Epithelial cell of umbilical artery (primary cell): Measurements from ENCODE around the gene CDC45. TPM values are rescaled to one million over a fixed set of nuclear protein-coding genes. Genes with fewer than 3 reads are reported as not detected.

Experiments
- total RNA-seq: library from RNA; depleted of rRNA; stranded (reverse); fragments of >200 nt; gene quantifications from 2 replicates; pipeline ENCODE4 v1.2.3, GENCODE V29; 2014

Gene CDC45
- 35.1 and 55.8 TPM in 2 replicates for total RNA-seq

DNA sequence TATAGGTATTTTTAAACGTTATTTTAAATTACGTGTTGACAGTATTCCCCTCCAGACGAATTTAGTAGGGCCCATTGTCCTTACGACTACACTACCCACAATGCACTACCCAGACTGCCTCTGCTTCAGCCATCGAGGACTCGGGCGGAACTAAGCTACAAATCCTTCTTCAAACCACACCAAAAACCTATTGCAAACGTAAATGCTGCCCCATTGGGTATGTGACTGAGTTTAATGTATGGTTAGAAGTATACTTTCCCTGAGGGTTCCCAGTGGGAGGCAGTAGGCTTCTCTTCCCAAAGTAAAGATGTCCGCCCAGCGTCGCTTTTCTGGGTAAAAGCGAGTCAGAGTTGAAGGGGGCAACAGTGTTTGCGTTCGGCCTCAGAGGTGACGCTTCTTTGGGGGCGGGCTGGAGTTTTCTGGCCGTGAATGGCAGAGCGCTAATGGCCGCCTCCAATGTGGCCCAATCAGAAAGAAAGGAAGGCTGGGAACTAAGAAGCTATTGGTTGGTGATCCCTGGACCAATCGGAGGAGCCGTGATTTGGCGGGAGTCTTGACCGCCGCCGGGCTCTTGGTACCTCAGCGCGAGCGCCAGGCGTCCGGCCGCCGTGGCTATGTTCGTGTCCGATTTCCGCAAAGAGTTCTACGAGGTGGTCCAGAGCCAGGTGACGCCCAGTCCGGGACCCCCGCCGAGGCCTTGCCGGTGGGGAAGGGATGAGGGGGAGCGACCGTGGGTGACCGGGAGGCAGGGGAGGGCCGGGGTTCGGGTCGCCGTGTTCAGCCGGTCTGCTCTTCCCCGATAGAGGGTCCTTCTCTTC, at the start of gene CDC45:
Gene CDC45, plus strand, starts transcription at position 566 of the 818 bp plus-strand sequence. Its CDS starts 49 bp downstream, at position 615.

GRCh38 chr22:19431649-19432132, 48.0 kb upstream of the CDC45 start, which contains the start of gene HIRA:
Gene HIRA (minus strand): TSS chr22:19431733. CDS start chr22:19431476, 257 bp downstream.

GRCh38 chr22:19432133-19432851, 47.4 kb upstream of the CDC45 start, which contains the start of gene MRPL40:
Gene MRPL40 (plus strand): TSS chr22:19432545. CDS start chr22:19432555, 10 bp downstream.

GRCh38 chr22:19447330-19448075, 32.2 kb upstream of the CDC45 start, which contains the start of gene C22orf39:
Gene C22orf39 (minus strand): TSS chr22:19447711. CDS start chr22:19447688, 23 bp downstream.

DNA sequence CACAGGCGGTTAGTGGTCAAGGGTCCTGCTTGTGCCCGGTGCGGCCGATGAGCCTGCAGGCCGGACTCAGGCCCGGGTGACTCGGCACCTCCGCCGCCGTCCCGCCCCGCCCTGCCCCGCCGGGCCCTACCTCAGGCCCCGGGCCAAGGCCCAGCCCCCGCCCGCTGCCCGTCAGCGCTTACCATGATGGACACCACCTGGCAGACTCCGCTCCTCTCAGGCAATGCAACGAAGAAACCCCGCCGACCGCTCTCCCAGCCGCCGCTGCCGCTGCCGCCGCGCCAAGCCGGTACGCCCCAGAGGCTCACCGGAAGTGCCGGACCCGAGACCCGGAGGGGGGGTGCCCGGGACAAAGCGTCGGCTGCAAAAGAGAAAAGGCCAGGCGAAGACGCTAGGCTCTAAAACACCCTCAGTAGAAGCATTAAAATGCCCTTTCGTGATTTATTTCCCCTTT, 792 bp upstream of the CDC45 start, which contains the start of gene UFD1:
Gene UFD1, minus strand, starts transcription at position 293 of the 454 bp plus-strand sequence. Its CDS starts 108 bp downstream, at position 185.

GRCh38 chr22:19524170-19525115, 44.7 kb downstream of the CDC45 start, which contains the start of gene CLDN5:
Gene CLDN5 (minus strand): TSS chr22:19524410. CDS start chr22:19524255, 155 bp downstream.

Other genes starting within 250 kb of the CDC45 start
- 3.2 TPM in 2 replicates for gene CLTCL1, start 188.2 kb upstream of the CDC45 start, total RNA-seq
- gene HIRA, start 48.2 kb upstream of the CDC45 start, total RNA-seq, result 15.3 and 23.3 TPM in 2 replicates
- gene MRPL40, start 47.4 kb upstream of the CDC45 start, total RNA-seq, result 32.7 and 40.3 TPM in 2 replicates
- 15.9 and 16.7 TPM in 2 replicates for gene C22orf39, start 32.2 kb upstream of the CDC45 start, total RNA-seq
- gene UFD1, start 727 bp upstream of the CDC45 start, total RNA-seq, result 120 and 122 TPM in 2 replicates
- gene CLDN5, start 44.5 kb downstream of the CDC45 start, total RNA-seq, result 569 and 1,366 TPM in 2 replicates
- 16.6 and 17.0 TPM in 2 replicates for gene SEPTIN5, start 234.6 kb downstream of the CDC45 start, total RNA-seq
- gene GP1BB, start 243.6 kb downstream of the CDC45 start, total RNA-seq, result 1.6 TPM in 1 of 2 replicates, not detected in the other